Cerebellar nuclear complex (tissue), 1 donor: ENCODE results near the gene IMPG1.
"Not testable (repeated sequence)": the region's sequence is repeated elsewhere in the genome, so short reads cannot be mapped to it uniquely, and the experiment has no call there.

Source experiments
- DNase-seq, 2 experiments: peaks; one replicate each; lab custom pipeline; 2025; lab: John Stamatoyannopoulos, UW

Gene IMPG1

DNA sequence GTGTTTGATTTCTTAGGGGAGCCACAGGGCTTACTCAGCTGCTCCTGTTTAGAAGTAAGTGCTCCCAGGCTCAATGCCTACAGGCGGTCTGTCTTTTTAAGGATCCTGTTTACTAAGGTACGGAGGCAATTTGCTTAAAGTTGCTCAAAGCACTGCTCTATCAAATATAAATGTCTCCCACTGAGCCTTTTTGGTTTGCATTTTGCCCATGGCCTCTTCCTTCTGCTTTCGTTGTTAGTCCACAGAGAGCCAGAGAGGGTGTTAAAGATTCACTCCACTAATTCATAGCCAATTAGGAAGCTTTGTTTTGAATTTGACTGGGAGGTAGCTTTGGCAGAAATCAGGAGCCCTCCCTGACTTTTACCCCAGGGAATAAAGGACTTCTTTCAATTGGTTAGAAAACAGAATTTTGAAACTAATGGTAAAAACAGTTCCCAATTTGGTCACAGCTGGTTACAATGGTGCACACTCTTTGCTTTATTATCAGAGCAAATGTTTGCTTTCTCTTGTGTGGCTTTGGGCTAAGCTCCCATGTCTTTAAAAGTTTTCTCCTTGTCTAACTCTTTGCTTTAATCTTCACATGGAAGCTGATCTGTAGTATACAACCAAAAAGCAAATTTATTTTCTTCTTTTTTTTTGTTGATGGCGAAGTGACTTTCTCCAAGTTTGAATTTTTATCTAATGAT, 126.2 kb downstream of the IMPG1 start:
- DNase-seq = no peak

DNA sequence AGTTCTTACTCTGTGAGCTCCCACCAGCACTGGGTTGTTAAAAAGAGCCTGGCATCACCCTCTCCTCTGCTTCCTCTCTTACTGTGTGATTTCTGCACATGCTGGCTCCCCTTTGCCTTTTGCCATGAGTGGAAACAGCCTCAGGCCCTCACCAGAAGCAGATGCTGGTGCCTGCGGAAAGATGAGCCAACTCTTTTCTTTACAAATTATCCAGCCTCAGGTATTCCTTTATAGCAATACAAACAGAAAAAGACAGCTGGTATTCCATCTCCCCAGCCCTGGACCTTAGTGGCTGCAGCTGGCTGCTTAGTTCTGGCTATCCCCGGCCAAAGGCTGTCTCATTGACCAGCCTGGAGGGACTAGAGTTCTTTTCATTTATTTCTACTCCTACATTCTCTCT, 129.1 kb downstream of the IMPG1 start:
- no peak for DNase-seq

DNA sequence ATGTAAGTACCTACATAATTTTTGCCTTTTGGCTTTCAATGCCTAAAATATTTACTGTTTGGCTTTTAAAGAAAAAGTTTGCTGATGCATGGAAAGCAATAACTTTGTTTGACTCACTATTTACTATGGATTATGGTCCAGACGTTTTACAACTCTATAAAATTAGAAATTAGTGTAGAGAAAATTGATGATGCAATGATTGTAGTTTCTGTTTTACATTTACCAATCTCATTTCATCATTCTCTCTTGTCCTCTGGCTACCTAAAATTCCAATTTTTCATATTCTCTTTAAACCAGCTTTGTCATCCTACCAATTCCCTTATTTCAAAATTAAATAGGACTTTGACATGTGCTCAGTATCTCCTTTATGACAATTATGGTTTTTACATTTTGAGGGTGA, 131.0 kb downstream of the IMPG1 start:
- DNase-seq = no peak

DNA sequence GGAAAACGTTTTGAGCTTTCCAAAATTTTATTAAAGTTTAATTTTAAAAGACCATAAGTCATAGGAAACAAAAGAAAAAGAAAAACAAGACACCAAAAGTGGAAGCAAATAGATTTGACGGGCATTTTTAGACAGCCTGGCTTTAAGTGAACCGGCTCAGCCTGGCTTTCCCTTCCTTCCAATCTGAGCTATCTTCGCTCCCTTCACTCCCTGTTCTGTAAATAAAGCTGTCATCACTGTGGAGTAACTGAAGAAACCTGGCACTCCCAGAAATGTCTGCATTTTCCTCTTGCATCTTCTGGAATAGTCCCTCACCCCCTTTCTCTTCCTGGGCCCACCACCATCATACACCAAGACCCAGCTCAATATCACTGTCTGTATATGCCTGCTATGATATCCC, 131.9 kb downstream of the IMPG1 start:
- DNase-seq = no peak

DNA sequence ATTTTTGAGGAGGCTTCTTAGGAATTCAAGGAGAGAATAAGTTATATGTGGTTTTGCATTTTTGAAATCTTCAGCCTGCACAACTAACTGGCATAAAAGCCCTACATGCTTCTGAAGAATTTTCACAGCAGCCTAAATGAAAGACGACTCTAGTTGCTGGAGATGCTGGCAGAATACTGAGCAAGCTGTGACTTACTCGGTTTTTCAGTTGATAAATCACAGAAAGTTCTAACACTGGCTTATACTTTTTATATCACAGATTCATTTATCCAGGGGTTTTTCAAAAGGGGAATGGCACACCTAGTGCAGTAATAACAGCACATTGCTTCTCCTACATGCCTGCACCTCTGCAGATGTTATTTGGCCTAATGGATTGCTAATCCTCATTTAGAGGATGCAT, 134.6 kb downstream of the IMPG1 start:
- no peak for DNase-seq

DNA sequence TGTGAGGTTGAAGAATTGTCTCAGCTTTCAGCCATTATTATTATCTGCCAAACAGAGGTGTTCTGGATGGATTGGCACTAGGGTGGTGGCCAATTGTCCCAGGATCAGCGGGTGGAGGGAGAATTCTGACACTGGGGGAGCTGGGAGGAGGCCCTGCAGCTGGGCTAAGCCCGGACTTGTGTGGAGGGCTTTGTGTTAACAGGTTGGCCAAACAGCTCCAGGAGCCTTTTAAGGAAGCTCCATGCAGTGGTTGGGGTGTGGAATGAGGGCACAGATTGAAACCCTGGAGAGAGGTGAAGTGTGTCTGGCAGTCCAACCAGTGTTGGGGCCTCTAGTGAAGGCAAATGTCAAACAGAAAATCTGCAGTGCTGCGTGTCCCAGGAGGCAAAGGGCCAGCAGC, 135.8 kb downstream of the IMPG1 start:
- no peak for DNase-seq

DNA sequence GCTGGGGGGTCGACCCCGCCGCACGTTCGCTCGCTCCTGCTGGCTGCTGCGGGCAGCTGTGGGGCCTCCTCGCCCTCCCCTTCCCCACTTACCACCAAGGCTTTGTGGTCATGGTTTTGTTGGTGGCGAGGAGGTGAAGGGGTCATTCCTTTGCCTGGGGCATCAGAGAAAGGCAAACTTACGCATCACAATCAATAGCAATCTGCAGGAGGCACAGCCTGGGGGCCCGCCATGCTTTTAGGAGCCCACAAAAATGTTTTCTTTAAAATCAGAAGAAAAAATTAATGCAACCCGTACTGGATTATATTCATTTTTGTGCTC, 137.0 kb downstream of the IMPG1 start:
- no peak for DNase-seq

DNA sequence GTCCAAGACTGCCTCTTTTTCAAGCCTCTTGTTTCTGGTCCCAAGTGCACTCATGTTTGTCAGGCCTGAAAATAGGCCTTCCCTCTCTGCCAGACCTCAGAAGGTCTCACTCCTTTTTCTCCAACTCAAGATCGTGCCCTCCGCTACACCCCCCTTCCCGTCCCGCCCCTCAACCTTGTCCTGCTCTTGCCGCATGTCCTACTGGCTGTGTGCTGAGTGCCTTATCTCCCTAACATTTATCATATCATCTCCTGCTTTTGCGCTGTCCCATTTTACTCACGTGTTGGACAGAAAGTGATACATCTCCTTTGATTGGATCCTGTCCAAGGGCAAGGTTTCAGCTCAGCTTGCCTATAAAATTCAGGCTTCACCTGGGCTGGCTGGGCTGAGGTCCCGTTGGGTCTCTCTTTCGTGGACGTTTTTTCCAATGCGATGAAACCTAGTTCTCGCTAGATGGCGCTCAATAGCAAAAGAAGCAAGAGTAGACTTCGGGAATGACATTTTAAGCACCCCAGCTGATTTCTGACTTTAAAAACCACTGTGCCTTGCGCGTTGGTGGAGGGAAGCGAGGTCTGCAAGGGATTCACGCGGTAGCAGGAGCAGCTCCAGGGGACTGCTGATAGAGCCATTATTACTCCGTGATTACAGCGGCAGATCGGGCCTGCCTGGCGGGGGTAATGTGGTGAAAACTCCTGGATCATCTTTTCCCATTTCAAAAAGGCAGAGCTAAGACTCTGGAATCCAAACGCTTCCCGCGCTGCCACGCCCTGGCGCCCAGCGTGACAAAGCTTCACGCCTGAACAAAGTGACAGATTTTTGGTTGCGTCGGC, 137.6 kb downstream of the IMPG1 start:
- no peak for DNase-seq

DNA sequence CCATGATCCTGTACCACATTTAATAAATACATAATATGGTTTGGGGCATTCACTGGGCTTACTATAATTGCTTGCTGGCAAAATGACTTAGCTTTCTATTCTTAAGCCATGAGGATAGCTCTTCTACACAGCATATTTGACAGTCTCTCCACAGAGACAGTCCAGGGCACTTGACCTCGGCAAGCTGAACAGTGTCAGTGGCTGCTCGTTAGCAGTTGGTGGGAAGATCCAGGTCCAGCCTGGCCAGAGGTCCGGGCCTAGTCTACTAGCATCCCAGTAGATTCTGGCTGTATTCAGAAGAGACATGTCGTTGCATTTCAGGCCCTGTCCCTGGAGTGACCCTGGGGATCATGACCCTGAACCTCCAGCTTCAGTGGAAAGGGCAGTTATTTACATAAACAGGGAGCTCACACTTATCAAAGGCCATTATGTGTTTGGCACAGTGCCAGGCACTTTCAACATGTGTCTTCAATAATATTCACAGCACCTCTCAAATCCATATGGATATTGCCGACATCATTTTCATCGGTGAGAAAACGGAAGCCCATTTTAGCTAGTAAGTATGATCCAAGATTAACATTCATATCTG, 139.0 kb downstream of the IMPG1 start:
- DNase-seq = no peak

DNA sequence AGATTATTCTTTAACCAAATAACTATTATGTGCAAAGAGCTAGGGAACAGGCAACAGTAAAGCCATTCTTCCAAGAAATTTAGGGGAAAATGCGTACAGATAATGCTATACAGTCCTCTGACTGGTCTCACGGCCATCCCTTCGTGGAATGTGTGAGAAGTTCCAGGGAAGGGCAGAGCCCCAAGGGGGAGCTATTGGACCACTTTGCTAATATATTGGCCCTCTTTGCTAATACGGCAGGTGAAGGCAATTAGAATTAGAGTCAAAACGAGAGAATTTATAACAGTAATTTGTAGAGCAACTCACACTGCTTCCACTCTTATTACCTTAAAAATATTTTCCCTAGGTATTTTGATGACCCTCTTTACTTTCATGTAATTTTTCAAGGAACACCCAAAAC, 140.4 kb downstream of the IMPG1 start:
- DNase-seq = no peak

DNA sequence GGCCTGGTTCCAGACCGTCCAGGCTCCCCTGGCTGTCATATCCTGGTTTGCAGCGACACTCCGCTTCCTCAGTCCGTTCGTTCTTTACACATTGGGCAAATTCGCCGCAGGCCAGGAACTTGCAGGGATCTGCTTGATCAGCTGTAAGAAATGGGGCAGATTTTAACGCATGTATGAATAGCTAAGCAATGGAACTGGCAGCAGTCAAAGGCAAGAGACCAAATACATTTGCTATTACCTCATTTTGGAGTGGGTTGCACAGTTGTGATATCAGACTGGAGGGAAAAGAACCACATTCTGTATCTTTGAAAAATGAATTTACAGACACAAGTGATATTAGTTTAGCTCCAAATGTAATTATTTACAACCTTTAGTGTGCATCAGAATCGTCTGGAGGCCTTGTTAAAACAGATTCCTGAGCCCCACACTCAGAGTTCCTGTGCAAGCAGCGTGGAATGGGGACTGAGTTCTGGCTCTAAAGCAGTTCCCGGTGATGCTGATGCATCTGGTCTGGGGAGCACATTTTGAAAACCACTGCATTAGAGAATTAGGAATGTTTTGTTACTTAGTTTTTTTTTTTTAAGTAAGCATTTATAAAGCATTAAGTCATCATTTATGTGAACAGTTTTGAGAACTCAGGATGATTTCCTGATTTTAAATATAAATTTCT, 141.3 kb downstream of the IMPG1 start:
- DNase-seq = no peak

DNA sequence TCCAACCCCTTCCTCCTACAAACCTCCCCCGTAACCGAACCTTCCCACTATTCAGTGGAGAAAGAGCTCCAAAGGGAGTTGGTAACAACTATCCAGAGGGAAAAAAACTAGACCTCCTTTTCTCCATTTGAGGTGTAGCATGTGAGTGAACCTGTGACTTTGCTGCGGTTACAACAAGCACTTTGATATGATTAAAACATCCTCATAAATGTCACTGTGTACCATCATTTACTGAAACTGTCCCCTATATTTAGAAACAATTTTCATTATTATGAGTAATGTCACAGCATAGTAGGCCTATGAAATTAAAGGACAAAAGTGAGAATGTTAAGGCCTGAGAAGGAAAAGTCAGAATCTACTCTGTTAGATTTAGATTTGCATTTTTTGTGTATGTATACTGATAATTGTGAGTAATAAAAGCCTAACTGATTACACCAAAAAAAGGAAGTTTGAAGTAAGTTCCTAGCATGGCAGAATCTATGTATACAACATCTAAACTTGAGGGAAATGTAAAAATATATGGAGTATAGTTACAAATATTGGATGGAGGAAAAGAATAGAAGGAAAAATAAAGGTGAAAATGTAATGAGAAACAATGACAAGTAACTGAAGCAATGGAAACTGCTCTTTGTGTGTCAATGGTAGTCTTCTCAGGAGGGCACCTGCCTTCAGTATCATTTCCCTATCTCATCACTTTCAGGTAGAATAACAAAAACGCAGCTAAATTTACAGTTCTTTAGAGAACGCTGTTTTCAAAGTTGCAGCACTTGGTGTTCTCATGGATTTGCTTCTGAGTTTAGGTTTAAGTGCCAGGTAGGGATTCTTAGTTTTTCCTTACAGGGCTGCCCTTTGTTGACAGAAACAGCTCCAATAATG, 145.9 kb downstream of the IMPG1 start:
- no peak for DNase-seq

DNA sequence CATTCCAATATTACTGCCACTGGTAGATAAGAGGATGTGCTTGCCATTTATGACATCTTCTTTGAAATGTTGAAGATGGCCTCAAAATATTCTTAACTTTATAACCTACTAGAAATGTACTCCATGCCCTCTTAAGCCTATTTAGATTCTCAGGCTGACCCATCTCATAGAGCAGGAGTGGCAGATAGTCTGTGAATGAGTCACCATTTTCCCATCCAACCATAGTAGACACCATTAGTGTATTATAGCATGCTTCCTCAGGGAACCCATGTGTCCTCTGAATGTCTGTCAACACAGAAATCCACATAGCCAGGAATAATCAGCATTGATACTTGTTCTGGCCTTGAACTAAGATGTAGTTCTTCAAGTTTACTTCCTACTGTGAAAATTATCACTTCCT, 150.2 kb downstream of the IMPG1 start:
- DNase-seq = no peak

DNA sequence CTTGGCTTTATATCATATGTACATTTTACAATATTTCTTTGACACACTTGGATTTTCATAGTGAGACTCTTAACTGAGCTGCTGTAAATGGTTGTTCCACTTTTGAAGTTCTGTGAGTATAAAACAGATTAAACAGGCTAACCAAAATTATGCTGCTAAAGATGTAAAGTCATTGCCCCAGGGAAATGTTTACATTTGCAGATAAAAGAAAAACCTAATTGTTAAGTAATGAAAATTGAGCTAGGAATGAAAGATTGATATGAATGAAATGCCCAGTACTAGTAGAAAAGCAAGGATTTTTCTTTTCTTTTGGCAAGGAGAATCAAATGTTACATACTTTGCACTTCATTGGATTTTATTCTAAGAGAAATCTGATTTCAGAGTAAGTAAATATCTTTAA, 159.4 kb downstream of the IMPG1 start:
- DNase-seq = no peak

DNA sequence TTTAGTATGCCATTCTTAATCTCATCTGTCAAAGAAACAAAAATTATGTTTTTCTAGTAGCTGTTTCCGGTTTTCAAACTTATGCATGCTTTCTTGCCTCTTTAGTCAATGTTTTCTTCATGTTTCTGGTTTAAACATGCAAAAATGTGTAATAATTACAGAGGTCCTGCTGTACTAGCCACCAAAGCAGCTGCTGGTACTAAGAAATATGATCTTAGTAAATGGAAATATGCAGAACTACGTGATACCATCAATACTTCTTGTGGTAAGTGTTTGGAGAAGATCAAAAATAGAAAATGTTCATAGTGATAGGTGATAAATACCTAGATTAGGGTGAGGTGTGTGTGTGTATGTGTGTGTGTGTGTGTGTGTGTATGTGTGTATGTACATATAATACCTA, 165.0 kb downstream of the IMPG1 start:
- no peak for DNase-seq

DNA sequence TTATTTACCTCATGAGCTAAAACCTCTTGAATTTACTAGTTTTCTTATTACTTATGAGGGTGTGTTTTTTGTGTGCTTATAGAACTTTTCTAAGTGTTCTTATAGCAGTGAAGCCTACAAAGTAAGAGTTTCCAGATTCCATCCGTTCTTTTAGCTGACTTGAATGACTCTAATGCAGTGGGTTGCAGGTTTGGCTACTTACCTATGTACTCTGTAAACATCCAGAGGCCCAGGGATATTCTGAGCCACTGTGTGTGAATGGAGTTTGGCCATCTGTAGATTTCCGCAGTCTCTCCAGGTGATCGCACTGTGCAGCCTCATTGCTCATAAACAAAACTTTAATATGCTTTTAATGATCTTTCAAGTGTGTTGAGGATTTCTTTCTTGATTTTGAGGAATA, 165.6 kb downstream of the IMPG1 start:
- DNase-seq = no peak

DNA sequence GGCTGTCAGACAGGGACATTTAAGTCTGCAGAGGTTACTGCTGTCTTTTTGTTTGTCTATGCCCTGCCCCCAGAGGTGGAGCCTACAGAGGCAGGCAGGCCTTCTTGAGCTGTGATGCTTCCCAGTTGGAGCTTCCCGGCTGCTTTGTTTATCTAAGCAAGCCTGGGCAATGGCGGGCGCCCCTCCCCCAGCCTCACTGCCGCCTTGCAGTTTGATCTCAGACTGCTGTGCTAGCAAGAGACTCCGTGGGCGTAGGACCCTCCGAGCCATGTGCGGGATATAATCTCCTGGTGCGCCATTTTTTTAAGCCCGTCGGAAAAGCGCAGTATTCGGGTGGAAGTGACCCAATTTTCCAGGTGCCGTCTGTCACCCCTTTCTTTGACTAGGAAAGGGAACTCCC, 167.3 kb downstream of the IMPG1 start:
- not testable (repeated sequence) for DNase-seq

DNA sequence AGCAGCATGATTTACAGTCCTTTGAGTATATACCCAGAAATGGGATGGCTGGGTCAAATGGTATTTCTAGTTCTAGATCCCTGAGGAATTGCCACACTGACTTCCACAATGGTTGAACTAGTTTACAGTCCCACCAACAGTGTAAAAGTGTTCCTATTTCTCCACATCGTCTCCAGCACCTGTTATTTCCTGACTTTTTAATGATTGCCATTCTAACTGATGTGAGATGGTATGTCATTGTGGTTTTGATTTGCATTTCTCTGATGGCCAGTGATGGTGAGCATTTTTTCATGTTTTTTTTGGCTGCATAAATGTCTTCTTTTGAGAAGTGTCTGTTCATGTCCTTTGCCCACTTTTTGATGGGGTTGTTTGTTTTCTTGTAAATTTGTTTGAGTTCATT, 172.2 kb downstream of the IMPG1 start:
- not testable (repeated sequence) for DNase-seq

DNA sequence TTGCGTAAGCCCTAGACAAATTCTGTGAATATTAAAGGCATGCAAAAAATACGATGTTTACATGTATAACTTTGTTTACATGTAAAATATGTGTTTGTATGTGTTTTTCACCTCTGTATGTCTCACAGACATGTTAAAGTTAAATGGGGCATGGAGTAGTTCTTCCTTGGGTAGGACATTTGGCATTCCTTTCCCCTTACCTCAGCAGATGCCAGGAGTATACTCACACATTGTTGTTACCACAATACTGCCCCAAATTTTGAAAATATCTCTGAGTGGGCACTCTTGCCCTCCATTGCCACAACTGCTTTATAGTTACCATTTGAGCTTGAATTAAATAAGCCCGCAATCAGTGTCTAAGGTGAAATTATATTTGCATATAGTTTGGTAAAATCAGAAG, 175.9 kb downstream of the IMPG1 start:
- DNase-seq = no peak

DNA sequence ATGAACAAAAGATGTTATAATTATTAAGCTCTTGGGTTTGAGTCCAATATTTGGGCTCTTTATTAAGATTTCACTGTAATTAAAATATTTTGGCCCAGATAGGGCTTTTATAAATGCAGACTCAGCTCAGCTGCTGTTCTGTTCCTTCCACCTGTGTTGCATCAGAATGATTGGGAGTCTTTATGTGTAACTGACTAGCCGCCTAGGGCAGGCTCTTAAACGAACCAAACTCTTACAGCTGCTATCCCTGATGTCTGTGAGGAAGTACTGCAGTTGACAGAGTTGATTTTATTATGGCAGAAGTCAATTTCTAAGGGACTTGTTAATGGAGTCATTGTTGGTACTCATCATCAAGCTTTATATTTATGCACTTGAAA, 178.7 kb downstream of the IMPG1 start:
- DNase-seq = no peak

DNA sequence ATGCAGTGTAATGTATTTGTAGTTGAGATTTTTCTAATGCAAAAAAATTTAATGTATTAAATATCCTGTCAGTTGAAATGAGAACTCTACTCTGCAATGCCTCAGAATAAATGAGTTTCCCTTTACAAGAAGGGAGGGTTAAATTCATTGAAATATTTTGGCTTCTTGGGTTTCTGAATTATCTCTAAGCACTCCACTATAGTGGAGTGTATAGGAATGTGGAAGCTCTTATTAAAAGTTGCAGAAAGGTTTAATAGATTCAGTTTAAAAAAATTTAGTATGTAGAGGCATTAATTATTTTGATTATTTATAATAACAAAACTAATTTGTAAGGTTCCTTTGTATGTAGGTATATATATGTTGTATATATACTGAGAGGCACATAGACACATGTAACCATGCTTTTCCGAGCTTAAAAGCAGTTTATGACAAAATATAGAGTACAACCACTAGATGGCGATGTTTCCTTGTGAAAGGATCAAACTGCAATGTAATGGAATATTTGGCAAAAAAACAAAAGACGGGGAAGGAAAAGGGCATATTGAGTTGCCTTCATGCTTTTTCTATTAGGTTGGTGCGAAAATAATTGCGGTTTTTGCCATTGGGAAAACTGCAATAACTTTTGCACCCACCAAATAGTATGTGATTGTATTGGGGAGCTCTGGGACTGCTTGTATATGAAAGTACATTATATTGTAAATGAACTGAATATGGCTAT, 179.2 kb downstream of the IMPG1 start:
- peak in 1 of 2 experiments; percentile 33 for DNase-seq
